Raji (cell line): ENCODE results near the gene SURF6.

Experiments used
- POLR2A ChIP-seq: IDR thresholded peaks from 2 replicates; pipeline ENCODE4 v1.6.1; 2011; ENCODE audit warnings: low read depth, low read length, control low read depth; ENCODE audit not compliant: insufficient read depth

SURF6 gene

DNA sequence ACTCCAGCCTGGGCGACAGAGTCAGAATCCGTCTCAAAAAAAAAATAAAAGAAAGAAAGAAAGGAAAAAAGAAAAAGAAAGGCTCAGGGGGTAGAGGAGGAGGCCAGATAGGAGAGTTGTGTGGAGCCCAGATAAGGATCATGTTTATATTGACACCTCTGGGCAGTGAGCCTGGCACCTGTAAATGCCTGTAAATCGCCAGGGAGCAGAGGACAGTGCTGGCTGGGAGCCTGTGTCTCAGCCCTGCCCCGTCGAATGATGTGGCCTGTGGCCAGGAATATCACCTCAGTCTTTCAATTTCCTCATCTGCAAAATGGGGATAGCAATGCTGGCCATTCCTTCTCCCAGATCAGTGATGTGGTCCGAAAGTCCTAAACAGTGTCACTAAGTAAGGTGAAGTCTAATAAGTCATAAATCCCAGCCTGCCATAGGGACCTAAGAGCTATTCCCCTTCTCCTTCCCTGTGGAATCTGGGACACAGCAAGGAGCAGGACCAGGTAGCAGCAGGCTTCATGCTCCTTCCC is 50.7 kb downstream of the SURF6 start:
- TF ChIP-seq POLR2A: no peak

DNA sequence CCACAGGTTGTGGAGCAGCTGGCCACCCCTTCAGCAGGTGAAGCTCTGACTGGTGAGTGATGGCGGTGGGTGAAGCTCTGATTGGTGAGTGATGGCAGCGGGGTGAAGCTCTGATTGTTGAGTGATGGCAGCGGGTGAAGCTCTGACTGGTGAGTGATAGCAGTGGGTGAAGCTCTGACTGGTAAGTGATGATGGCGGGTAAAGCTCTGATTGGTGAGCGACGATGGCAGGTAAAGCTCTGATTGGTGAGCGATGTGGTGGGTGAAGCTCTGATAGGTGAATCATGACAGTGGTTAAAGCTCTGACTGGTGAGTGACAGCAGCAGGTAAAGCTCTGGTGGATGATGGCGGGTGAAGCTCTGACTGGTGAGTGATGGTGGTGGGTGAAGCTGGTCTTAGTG is 51.6 kb downstream of the SURF6 start:
- no peak for TF ChIP-seq POLR2A

DNA sequence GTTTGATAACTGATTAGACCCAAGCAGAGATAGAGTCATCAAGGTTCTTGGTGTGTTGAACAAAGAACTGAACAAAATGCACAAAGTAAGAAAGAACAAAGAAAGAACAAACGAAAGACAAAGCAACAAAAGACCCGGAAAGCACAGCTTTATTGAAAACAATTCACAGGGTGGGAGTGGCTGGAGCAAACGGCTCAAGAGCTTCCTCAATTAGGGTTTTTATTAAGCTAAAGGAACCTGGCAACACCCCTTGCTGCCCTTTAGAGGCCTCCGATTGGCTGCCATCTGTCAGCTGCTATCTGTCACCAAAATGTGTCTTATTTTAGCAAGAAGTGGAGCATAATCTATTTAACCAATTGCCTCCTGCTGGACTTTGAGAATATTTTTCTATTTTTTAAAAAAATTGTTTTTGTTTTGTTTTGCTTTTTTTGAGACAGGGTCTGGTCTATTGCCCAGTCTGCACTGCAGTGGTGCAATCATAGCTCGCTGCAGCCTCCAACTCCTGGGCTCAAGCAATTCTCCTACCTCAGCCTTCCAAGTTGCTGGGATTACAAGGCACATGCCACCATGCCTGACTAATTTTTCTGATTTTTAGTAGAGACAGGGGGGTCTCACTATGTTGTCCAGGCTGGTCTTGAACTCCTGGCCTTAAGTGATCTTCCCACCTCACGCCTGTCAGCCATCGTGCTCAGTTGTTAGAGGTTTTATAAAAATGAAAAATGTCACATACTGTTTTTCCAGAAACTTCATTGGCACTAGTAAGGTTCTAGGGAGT is 53.3 kb downstream of the SURF6 start:
- TF ChIP-seq POLR2A: no peak

DNA sequence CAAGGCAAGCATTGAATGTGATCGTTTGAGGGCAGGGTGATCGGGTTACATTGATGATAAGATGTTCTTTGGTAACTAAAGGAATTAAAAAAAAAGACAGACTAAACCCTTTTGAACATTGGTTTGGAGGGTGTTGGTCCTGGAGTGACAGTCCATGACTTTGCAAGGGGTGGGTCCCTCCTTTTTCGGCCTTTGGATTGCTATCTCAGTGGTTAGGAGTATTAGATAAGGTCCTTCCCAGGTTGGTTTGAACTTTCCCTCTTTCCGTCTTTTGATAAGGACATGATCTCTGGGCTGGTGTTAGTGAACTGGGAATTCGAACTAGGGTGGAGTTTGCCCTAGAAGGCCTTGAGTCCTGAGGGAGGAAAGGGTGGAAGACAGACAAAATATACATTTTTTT is 55.6 kb downstream of the SURF6 start:
- TF ChIP-seq POLR2A: no peak
